NCI-H510A (cell line): ENCODE results near the gene STRIP1.

ENCODE experiments used
- DNase-seq: peaks from one replicate; lab custom pipeline; 2025; lab: John Stamatoyannopoulos, UW

The STRIP1 gene

DNA sequence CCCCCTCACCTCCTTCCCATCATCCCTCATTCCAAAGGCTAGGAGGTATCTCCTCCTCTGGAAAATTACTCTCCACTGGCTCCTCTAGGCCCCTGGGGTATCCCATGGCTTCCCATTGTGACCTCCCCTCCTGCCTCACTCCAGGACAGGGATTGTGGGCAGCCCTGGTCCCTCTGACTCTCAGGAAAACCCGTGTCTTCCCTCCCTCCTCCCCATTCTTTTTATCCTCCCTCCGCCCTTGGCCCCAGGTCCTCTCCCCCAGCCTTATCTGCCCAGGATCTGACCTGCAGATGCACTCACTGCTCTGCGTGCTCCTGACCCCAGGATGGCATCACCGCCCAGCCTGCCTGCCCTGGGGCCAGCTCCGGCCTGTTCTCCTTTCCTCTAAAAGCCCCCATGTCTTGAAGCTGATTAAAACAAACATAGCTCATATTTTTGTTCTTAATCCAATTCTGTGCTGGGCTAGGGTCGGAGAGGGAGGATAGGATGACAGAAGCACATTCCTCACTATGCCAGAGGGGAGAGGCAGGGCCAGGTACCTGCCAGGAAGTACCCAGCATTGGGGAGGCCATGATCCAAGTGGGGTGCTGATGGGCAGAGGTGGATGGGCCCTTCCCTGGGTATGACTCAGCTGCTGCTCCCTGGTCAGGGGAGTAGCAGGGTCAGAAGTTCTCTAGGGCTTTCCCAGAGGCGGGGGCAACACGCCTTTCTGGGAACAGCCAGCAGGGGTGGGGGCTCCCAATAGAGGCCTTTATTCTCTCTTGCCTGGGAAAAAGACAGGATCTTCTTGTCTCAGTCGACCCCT lies 64.0 kb downstream of the STRIP1 start:
- no peak for DNase-seq

DNA sequence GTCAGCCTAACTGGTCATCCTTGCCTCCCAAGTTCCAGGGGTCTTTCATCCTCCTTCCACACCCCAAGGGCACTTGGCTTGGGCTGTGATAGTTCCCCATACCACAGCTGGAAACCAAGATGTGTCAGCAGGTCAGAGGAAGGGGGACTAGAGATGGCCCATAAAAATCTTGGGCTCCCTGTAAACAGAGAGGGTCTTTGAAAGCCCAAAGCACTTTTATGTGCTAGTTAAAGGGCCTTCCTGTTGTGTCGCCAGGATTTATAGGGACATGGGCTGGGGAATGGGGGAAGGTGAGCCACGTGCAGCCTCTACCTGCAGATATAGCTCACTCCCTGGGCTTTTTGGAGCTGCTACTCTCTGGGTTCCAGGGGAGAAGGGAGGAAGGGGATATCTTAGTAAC lies 65.9 kb downstream of the STRIP1 start:
- DNase-seq = no peak

DNA sequence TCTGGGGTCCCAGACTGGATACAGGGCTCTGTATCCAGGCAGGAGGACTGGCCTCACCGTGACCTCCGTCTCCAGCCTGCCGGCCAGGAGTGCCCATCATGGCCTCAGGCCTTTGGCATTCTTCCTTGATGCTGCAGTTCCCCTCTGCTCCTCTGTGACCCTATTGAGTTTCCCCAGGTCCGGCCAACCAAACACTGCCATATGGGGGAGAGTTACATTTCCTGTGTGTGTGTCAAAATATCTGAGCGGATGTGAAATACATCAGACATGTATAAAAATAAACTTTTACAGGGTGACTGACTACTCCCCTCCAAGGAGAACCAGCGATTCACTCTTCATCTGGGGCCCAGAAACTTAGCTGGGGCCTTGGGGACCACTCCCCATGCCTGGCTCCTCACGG lies 67.7 kb downstream of the STRIP1 start:
- no peak for DNase-seq
